ENCODE results near the gene CHRND.
"Not testable (repeated sequence)": the region's sequence is repeated elsewhere in the genome, so short reads cannot be mapped to it uniquely, and the experiment has no call there.

CHRND gene

GRCh38 chr2:232527905-232528470 is 2.0 kb downstream of the CHRND start:
- no peak for DNase-seq (ENCODE audit: low read depth in 2 of 2)

GRCh38 chr2:232528746-232529460 is 2.9 kb downstream of the CHRND start:
- no peak for DNase-seq (ENCODE audit: low read depth in 2 of 2)

GRCh38 chr2:232529806-232530547 is 4.0 kb downstream of the CHRND start:
- DNase-seq (ENCODE audit: low read depth in 2 of 2) = no peak

GRCh38 chr2:232530626-232531260 is 4.8 kb downstream of the CHRND start:
- no peak for DNase-seq (ENCODE audit: low read depth in 2 of 2)

GRCh38 chr2:232532419-232532818 is 6.5 kb downstream of the CHRND start:
- no peak for DNase-seq (ENCODE audit: low read depth in 2 of 2)

- not testable (repeated sequence) for DNase-seq (ENCODE audit: low read depth in 2 of 2)
Measured at GRCh38 chr2:232532821-232533220, 6.9 kb downstream of the CHRND start.

- DNase-seq (ENCODE audit: low read depth in 2 of 2) = no peak
Measured at GRCh38 chr2:232533944-232534710, 8.2 kb downstream of the CHRND start.

- DNase-seq (ENCODE audit: low read depth in 2 of 2) = no peak
Measured at GRCh38 chr2:232534940-232535651, 9.1 kb downstream of the CHRND start.

- no peak for DNase-seq (ENCODE audit: low read depth in 2 of 2)
Measured at GRCh38 chr2:232535761-232536530, 10.0 kb downstream of the CHRND start.

GRCh38 chr2:232537079-232537478 is 11.1 kb downstream of the CHRND start:
- DNase-seq (ENCODE audit: low read depth in 2 of 2) = no peak

- DNase-seq (ENCODE audit: low read depth in 2 of 2) = no peak
Measured at GRCh38 chr2:232537499-232537898, 11.5 kb downstream of the CHRND start.

- DNase-seq (ENCODE audit: low read depth in 2 of 2) = no peak
Measured at GRCh38 chr2:232538671-232539070, 12.7 kb downstream of the CHRND start.

- DNase-seq (ENCODE audit: low read depth in 2 of 2) = no peak
Measured at GRCh38 chr2:232539298-232540231, 13.6 kb downstream of the CHRND start, which contains the start of gene CHRNG. CHRNG (plus strand) TSS chr2:232539692; CDS start chr2:232539748, 56 bp downstream.

GRCh38 chr2:232540441-232541041 is 14.6 kb downstream of the CHRND start:
- DNase-seq (ENCODE audit: low read depth in 2 of 2) = no peak

- no peak for DNase-seq (ENCODE audit: low read depth in 2 of 2)
Measured at GRCh38 chr2:232541195-232541960, 15.4 kb downstream of the CHRND start.

- no peak for DNase-seq (ENCODE audit: low read depth in 2 of 2)
Measured at GRCh38 chr2:232541961-232542714, 16.2 kb downstream of the CHRND start.
